ENCODE data around the gene KNTC1.
"Not testable (repeated sequence)": the region's sequence is repeated elsewhere in the genome, so short reads cannot be mapped to it uniquely, and the experiment has no call there.

The KNTC1 gene

DNA sequence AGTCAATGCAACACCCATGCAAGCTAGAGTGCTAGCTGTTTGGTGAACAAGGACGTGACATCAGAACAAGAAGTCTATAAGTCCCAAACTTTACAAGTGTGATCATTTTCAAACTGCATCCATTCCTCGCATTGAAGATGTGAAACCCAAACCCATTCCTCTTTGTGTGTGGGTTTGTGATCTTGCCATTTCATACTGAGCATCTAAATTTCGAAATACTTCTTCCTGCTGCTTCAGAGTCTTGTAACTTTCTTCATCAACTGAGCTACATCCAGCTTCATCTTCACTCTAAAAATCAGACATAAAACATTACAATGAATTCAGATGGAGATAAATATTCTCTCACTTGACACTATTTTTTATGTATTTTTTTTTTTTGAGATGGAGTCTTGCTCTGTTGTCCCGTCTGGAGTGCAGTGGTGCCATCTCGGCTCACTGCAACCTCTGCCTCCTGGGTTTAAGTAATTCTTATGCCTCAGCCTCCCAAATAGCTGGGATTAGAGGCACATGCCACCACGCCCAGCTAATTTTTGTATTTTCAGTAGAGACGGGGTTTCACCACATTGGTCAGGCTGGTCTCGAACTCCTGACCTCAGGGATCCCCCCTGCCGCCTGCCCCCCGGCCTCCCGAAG lies 21.5 kb upstream of the KNTC1 start:
- no peak for DNase-seq (ENCODE audit: low read depth in 2 of 2)

DNA sequence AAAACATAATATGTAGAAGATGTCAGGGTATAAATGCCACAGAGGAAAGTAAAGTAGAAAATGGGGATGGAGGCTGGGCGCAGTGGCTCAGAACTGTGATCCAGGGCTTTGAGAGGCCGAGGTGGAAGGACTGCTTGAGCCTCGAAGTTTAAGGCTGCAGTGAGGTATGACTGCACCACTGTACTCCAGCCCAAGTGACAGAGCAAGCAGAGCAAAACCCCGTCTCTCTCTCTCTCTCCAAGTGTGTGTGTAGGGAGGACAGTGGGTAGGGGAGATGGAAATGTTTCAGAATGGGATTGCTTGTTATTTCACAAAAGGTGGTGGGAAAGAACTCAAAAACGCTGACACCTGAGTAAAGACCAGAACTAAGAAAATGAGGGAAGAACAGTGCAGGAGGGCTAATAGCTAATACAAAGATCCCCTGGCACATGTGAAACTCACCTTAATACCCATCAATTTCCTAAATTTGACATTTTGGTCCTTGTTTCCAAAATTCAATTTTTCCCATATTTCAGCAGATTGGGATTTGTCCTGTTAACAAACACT lies 20.6 kb upstream of the KNTC1 start:
- no peak for DNase-seq (ENCODE audit: low read depth in 2 of 2)

DNA sequence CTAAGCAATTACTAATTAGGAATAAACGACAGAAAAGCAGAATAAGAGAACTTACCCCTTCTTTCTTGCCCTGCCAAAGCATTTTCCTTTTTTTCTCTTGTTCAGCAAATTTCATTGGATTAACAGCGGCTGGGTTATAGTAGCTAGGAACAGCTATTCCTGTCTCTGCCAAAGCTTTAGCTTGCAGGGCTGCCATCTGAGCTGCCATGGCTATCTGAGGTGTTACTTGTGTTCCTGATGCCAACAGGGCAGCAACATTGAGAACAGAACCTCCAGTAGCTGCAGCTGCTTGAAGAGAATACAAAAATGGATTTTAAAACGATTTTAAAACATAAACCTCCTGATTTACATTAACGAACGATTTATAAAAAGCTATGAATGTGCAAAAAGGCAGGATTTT lies 18.9 kb upstream of the KNTC1 start:
- DNase-seq (ENCODE audit: low read depth in 2 of 2): no peak

DNA sequence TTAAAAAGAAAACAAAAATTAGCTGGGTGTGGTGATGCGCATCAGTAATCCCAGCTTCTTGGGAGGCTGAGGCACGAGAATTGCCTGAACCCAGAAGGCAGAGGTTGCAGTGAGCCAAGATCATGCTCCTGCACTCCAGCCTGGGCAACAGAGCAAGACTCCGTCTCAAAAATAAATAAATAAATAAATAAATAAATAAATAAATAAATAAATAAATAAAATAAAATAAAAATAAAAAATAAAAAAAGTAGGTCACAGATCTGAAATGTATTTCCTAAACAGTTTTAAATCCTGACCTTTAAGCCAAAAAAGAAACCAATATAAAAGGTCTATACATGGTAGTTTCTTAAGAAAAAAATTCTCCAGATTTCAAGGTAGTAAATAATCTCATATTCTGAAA lies 14.0 kb upstream of the KNTC1 start:
- not testable (repeated sequence) for DNase-seq (ENCODE audit: low read depth in 2 of 2)

DNA sequence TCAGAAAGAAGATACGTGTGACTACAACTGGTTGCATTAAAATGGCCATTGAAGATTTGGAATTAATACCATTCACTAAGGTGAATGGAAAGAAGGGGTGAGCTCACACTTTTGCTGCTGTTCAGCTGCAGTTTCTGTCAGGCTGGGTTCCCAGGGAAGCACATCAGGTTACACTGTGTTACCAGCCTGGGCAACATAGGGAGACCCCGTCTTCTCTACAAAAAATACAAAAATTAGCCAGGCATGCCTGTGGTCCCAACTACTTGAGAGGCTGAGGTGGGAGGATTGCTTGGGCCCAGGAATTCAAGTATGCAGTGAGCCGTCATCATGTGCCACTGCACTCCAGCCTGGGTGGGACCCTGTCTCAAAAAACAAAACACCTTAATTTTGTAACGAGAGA lies 13.4 kb upstream of the KNTC1 start:
- no peak for DNase-seq (ENCODE audit: low read depth in 2 of 2)

DNA sequence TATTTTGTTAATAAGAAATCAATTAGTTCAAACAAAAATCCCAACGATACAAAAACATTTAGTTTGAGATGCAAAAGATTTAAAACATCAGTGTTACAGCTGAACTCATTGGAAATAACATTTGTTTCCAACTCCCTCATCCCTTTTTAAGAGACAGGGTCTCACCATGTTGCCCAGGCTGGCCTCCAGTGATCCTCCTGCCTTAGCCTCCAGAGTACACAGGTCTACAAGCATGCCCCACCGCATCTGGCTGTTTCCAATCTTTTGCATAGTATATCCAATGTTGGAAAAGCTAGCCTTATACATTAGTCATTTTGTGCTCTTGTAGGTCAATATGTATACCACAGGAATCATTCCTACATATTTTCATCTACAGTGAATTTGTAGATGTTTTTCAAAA lies 11.8 kb upstream of the KNTC1 start:
- DNase-seq (ENCODE audit: low read depth in 2 of 2): no peak

DNA sequence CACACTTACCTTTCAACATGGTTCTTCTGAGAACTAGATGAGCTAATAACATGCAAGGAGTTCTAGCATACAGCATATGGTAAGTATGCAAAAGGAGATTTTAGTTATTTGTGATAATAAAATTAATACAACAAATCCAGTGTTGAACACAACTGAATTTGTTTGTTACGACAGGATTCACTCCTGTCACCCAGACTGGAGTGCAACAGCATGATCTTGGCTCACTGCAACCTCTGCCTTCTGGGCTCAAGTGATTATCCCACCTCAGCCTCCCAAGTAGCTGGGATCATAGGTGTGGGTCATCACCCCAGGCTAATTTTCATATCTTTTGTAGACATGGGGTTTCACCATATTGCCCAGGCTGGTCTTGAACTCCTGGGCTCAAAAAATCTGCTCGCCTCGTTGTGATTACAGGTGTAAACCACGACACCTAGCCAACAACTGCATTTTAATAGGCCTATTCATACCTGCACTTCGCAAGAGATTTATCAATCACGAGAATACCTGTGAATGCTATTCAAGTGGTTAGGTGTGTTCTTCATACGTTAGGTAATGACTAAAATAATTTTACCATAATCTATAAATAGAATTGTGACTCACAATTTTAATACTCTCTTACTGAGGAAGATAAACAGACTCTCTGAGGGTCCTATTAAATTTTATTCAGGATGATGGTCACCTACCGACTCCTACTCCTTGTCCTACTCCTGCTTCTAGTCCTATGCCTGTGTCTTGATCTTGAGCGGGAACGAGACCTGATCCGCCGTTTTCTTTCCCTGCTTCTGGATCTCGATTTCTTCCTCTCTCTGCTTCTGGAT lies 10.3 kb upstream of the KNTC1 start:
- no peak for DNase-seq (ENCODE audit: low read depth in 2 of 2)

DNA sequence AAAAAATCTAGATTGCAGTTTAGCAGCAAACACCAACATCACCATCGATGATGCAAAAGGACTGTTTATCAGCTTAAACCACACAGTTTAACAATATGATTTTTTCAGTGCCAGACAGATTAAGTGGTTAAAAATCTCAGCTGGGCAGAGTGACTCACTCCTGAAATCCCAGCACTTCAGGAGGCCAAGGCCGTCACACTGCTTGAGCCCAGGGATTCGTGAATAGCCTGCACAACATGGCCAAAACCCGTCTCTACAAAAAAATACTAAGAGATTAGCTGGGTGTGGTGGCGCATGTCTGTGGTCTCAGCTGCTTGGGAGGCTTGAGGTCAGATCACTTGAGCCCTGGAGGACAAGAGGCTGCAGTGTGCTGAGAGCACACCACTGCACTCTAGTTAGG lies 9.2 kb upstream of the KNTC1 start:
- DNase-seq (ENCODE audit: low read depth in 2 of 2): no peak

DNA sequence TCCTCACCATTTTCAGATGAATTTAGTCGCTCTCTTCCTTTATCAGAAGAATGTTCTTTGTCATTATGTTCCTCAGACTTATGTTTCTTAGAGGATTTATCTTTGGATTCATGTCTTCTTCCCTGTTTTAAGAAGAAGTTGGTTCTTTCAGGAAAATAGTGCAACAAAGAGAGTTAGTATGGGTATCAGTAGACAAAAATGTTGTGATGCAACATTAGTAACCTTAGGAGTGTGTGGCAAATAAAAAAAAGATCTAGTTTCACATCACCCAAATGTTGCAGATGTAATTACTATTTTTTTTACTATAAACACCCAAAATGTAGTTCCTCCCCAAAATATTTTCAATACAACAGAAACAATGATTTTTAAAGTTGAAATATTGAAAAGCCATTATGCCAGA lies 8.1 kb upstream of the KNTC1 start:
- DNase-seq (ENCODE audit: low read depth in 2 of 2): no peak

DNA sequence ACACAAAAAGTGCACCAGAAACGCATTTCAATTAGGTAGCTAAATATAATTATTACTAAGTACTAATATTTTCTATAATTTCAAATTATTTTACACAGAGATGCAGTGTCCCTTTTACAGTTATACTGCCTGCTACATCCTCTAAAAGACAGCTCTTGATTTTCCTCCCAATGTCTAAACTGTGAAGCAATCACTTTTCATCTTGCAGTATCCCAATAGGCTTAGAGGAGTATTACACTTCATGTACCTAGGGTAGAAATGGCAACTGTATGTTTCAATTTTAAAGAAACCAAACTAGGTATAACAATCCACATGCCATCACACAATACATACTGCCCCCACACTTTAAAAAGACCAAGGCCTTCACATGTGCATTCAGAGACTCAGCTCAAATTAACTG lies 7.6 kb upstream of the KNTC1 start:
- no peak for DNase-seq (ENCODE audit: low read depth in 2 of 2)

DNA sequence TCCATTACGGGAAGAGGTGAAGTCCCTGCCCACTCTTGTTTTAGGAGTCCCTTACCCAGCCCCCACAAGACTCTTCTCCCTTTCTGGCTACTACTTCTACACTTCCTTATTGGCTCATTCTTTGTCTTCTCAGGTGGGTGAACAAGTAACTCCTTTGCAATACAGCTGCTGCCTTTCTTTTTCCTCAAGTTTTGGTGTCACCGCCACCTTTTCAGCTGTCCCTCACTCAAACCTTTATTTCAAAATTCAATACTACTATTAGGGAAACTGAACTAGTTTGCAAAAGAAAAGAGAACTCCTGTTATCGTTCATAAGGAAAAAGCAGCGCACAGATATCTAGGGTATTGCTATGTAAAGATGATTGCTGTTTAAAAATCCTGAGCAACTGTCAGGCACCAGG lies 6.4 kb upstream of the KNTC1 start:
- no peak for DNase-seq (ENCODE audit: low read depth in 2 of 2)

DNA sequence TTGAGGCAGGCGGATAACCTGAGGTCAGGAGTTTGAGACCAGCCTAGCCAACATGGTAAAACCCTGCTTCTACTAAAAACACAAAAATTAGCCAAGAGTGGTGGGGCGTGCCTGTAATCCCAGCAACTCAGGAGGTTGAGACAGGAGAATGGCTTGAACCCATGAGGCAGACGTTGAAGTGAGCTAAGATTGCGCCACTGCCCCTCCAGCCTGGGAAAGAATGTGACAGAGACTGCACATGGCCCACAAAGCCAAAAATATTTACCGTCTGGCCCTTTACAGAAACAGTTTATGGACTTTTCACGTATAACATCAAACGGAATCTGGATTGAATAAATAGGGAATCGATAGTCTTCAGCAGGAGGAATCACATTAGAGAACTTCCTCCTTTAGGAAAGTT lies 3.8 kb upstream of the KNTC1 start:
- no peak for DNase-seq (ENCODE audit: low read depth in 2 of 2)

DNA sequence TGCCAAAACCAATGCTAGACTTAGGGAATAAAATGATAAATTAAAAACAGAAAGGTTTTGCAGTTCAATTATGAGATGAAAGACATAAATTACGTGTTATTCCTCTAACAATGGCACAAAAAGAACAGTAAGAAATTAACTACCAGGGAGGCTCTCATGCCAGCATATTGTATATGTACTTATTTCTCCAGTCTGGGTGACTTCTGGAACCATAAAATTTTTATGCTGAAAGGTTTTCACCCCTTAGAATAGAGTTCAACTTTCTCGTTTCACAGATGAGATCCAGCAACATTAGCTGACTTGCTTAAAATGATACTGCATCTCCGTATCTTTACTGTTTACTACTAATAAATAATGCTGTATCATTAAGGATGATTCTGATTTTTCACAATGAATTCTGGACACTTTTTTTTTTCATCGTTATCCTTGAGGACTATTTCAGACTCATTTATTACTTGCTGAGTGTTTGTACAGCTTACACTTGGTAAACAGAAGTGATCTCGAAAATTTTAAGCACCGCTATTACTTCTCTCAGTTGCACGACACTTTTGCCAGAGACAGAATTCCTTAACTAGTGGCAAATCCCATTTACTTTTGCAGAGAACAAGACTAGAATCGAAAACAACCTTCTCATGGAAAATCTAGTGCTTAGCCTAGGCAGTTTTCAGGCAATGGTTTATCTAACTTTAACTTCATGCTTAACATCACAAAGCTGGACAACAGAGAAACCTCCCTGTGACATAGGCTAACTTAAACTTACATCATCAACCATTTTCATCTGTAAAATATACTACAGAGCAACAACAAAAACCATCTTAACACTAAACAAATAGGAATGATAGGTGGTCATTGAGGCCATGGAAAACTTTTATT lies 3.0 kb upstream of the KNTC1 start:
- DNase-seq (ENCODE audit: low read depth in 2 of 2): no peak

DNA sequence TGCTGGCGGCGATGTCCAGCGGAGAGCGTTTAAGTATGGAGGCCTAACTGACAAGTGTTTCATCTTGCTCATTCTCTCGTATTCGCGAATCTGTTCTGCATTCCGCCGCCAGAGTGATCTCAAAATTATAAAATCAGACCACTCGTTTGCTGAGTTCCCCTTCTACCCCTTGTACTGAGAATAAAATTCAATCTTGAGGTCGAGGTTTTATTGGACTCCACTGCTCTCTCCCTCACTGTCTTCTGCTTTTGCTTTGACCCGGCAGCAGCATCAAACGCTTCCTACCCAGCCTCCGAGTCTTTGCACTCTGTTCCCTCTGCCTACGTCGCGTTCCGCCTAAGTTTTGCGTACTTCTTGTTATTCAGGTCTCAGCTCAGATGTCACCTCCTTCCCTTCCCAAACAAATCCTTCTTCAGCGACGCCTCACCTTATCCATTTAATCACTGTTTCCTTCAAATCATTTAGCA lies 462 bp downstream of the KNTC1 start:
- DNase-seq (ENCODE audit: low read depth in 2 of 2): no peak

DNA sequence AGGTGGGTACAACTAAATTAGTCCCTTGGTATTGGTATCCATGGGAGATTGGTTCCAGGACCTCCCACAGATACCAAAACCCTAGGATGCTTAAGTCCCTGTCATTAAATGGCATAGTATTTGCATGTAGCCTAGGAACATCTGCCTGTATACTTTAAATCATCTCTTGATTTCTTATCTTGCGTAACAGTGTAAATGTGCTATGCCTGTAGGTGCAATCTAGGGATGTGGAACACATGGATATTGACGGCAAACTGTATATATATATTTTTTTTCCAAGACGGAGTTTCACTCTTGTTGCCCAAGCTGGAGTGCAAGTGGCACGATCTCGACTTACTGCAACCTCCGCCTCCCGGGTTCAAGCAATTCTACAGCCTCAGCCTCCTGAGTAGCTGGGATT lies 1.5 kb downstream of the KNTC1 start:
- DNase-seq (ENCODE audit: low read depth in 2 of 2): no peak

DNA sequence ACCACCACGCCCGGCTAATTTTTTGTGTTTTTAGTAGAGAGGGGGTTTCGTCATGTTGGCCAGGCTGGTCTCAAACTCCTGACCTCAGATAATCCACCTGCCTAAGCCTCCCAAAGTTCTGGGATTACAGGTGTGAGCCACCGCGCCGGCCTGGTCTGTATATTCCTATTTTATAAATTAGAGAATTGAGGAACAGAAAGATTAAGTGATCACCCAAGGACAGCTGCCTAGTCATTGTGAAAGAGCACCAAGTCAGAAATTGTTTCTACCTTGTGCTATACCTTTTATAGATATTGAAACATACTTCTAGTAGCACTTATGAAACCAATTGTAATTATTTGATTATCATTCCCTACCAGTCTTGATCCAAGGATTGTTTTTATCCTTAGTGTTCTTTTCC lies 1.9 kb downstream of the KNTC1 start:
- DNase-seq (ENCODE audit: low read depth in 2 of 2): no peak

DNA sequence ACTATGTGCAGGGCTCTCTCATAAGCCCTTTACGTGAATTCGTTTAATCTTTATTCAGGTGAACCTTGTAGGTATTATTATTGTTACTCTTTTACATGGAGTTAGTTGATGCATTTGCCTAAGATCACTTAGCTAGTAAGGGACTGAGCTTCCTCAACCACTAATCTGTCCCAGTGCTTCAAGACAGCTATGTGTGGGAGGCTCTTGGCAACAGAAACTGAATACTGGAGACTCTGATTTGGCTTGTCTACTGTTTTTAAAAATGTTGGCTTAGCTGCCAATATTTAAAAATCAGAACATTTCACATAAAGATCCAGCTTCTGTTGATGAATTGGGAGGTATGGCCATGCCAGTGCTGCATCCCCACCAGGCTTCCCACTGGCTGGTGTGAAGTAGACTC lies 6.8 kb downstream of the KNTC1 start:
- no peak for DNase-seq (ENCODE audit: low read depth in 2 of 2)

DNA sequence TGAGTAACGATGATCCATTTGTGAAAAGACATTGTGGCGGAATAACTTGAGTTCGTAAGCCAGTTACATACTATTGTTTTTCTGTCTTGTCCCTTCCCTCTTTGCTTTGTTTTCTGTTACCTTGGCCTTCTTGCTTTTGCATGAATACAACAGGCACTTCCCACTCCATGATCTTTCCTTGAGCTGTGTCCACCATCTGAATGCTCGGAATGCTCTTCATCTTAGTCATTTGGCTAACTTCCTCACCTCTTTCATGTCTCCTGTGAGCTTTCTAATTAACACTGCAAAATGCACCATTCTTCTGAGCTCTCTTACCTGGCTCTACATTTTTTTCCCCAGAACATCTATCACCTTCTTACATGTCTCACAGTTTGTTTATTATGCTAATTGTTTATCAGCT lies 10.0 kb downstream of the KNTC1 start:
- DNase-seq (ENCODE audit: low read depth in 2 of 2): no peak

DNA sequence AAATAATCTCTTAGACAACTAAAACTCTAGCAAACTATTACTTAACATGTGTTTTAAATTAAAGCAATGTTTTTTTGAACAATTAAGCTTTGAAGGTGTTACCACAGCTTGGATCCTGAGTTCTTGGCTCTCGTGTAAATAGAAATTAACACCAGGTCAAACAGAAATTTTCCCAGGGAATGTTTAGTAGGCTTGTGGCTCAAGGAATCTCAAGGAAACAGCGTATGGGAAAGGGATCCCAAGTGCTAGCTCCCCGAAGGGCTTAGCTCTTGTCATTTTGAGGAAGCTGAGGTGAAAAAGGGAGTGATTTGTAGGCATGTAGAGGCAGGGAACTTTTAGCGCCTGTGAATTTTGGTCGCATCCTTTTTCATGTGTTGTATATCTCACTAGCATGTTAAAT lies 11.4 kb downstream of the KNTC1 start:
- DNase-seq (ENCODE audit: low read depth in 2 of 2): no peak

DNA sequence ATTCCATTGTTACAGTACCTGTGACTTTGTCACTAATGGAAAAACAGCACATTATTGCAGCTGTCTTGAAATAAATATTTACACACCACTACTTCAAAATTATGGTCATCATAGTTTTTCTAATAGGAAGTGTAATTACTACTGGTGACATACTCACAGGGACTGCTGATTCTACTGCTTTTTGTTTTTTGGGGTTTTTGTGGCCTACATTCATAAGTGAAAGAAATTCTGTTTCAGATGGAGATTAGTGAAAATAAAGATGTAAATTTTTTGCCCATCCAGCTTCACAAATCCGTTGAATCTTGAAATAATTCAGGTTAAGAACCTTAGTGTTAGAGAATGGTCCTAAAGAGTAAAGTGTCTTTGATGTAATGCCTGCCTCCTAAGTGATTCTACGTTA lies 17.5 kb downstream of the KNTC1 start:
- no peak for DNase-seq (ENCODE audit: low read depth in 2 of 2)

DNA sequence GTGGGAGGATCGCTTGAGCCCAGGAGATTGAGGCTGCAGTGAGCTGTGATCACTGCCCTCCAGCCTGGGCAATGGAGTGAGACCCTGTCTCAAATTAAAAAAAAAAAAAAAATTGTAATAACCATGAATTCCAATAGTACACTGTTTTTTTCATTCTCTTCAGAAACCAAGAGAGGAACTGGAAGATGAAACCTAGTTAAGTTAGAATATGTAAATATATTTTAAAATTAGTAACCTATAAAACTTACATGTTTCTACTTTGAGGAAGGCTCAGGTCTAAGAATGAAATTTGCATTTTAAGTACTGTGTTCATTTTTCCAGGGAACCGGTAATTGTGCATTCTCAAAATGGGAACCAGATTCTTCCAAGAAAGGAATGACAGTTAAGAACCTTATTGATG lies 18.8 kb downstream of the KNTC1 start:
- no peak for DNase-seq (ENCODE audit: low read depth in 2 of 2)

DNA sequence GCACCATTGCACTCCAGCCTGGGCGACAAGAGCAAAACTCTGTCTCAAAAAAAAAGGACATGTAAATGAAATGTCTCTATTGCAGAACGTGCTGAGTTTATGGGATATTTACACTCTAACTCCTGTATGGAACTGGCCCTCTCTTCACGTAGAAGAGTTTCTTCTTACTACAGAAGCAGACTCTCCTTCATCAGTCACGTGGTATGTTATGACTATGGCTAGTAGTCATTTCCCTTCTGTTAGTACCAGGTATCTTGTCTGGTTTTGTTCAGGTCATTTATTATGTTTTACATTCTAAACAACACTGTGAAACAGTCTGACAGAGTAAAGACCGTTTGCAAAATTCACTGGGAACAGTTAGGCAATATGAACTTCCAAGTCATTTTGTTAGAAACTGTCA lies 20.3 kb downstream of the KNTC1 start:
- DNase-seq (ENCODE audit: low read depth in 2 of 2): no peak
